ENCODE results near the gene QPCT. TPM values are rescaled to one million over a fixed set of nuclear protein-coding genes. Genes with fewer than 3 reads are reported as not detected.

The QPCT gene
- total RNA-seq, 1 experiment from 2014 or later, result 13.6 TPM

DNA sequence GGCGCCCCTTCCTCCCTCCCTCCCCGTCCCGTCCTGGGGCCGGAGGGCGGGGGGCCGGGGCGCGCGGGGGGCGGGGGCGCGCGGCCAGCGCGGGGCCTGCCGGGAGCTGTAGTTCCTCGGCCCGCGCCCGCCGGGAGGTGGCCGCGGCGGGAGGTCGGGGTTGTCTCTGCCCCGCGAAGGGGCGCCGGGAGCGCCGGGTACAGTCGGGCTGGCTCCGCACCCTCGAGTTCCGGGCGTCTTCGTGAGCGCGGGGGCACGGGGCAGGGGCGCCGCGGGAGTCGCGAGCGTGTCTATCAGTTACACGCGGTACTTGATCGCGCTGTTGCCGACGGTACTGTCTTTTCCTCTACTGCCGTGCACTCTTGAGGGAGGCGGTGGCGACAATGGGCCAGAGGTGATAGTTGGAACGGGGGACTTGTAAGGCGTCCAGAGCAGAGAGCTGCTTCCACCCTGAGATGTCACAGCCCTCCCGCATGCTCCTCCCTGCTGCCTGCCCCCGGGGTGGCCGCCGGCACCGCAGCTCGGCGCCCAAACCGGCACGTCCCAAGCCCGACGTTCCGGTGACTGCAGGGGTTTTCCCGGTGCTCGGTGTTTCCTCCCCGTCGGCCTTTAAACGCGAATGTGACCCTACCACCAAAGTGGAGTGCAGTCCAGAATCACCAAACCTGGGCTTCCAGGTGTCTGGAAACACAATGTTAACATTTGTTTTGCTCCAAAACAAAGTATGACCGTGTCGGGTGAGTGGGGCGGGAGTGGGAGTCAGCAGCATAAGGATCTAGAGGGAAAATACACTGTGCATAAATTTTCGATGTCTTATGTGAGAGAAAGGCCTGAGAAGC lies 19.4 kb upstream of the QPCT start, which contains the start of gene PRKD3:
Gene PRKD3, minus strand, starts transcription at position 48 of the 839 bp plus-strand sequence. CDS start 8,309 bp downstream, outside the sequence.
- POLR2A ChIA-PET, result interaction anchor here (0.6 kb wide), 1 partner anchor 10 kb away, joined by 5 read pairs; no protein-coding TSS in a partner anchor
- Mint-ChIP-seq H3K27me3 (ENCODE audit: low read depth) (peaks cover 20% of the 10 kb centered on the region), H3K27ac (peak within 1 kb of the TSS; percentile 98), H3K9me3 (no peaks in the 10 kb centered on the region), H3K36me3 (peaks cover 5% of the 10 kb centered on the region; the same call in 1 of the 2 replicates), H3K4me3 (peak within 1 kb of the TSS; percentile 98), H3K4me1 (peaks cover 39% of the 10 kb centered on the region)
- CTCF ChIA-PET, result interaction anchor here (0.6 to 1.0 kb wide), 3 partner anchors 18 to 552 kb away, joined by 3 read pairs; no protein-coding TSS in a partner anchor
- ATAC-seq, result peak; percentile 79
- TF ChIP-seq, protein P1, sequence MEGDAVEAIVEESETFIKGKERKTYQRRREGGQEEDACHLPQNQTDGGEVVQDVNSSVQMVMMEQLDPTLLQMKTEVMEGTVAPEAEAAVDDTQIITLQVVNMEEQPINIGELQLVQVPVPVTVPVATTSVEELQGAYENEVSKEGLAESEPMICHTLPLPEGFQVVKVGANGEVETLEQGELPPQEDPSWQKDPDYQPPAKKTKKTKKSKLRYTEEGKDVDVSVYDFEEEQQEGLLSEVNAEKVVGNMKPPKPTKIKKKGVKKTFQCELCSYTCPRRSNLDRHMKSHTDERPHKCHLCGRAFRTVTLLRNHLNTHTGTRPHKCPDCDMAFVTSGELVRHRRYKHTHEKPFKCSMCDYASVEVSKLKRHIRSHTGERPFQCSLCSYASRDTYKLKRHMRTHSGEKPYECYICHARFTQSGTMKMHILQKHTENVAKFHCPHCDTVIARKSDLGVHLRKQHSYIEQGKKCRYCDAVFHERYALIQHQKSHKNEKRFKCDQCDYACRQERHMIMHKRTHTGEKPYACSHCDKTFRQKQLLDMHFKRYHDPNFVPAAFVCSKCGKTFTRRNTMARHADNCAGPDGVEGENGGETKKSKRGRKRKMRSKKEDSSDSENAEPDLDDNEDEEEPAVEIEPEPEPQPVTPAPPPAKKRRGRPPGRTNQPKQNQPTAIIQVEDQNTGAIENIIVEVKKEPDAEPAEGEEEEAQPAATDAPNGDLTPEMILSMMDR (IDR thresholded peaks at IDR 0.05), result no peak
- TF ChIP-seq JAZF1 (CRISPR knock-in tag; IDR thresholded peaks at IDR 0.05), result no peak
- no peak for TF ChIP-seq ZNF671 (CRISPR knock-in tag; IDR thresholded peaks at IDR 0.05)
- TF ChIP-seq ZNF423 (CRISPR knock-in tag; IDR thresholded peaks at IDR 0.05), result peak; percentile 38; the same call in 1 of the 2 replicates
- TF ChIP-seq TEAD4 (CRISPR knock-in tag; IDR thresholded peaks at IDR 0.05), result no peak
- TF ChIP-seq, protein P2, sequence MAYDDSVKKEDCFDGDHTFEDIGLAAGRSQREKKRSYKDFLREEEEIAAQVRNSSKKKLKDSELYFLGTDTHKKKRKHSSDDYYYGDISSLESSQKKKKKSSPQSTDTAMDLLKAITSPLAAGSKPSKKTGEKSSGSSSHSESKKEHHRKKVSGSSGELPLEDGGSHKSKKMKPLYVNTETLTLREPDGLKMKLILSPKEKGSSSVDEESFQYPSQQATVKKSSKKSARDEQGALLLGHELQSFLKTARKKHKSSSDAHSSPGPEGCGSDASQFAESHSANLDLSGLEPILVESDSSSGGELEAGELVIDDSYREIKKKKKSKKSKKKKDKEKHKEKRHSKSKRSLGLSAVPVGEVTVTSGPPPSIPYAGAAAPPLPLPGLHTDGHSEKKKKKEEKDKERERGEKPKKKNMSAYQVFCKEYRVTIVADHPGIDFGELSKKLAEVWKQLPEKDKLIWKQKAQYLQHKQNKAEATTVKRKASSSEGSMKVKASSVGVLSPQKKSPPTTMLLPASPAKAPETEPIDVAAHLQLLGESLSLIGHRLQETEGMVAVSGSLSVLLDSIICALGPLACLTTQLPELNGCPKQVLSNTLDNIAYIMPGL (CRISPR knock-in tag; IDR thresholded peaks at IDR 0.05), result no peak
- TF ChIP-seq, protein P3, sequence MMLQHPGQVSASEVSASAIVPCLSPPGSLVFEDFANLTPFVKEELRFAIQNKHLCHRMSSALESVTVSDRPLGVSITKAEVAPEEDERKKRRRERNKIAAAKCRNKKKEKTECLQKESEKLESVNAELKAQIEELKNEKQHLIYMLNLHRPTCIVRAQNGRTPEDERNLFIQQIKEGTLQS (CRISPR knock-in tag; conservative IDR thresholded peaks at IDR 0.05), result no peak
- TF ChIP-seq, protein P4, sequence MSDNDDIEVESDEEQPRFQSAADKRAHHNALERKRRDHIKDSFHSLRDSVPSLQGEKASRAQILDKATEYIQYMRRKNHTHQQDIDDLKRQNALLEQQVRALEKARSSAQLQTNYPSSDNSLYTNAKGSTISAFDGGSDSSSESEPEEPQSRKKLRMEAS (CRISPR knock-in tag; IDR thresholded peaks at IDR 0.05), result peak; percentile 78
- TF ChIP-seq, protein P5, sequence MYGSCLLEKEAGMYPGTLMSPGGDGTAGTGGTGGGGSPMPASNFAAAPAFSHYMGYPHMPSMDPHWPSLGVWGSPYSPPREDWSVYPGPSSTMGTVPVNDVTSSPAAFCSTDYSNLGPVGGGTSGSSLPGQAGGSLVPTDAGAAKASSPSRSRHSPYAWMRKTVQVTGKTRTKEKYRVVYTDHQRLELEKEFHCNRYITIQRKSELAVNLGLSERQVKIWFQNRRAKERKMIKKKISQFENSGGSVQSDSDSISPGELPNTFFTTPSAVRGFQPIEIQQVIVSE (CRISPR knock-in tag; IDR thresholded peaks at IDR 0.05; ENCODE audit: borderline replicate concordance), result no peak
- TF ChIP-seq MYBL2 (CRISPR knock-in tag; IDR thresholded peaks at IDR 0.05), result no peak
- TF ChIP-seq, protein P6, sequence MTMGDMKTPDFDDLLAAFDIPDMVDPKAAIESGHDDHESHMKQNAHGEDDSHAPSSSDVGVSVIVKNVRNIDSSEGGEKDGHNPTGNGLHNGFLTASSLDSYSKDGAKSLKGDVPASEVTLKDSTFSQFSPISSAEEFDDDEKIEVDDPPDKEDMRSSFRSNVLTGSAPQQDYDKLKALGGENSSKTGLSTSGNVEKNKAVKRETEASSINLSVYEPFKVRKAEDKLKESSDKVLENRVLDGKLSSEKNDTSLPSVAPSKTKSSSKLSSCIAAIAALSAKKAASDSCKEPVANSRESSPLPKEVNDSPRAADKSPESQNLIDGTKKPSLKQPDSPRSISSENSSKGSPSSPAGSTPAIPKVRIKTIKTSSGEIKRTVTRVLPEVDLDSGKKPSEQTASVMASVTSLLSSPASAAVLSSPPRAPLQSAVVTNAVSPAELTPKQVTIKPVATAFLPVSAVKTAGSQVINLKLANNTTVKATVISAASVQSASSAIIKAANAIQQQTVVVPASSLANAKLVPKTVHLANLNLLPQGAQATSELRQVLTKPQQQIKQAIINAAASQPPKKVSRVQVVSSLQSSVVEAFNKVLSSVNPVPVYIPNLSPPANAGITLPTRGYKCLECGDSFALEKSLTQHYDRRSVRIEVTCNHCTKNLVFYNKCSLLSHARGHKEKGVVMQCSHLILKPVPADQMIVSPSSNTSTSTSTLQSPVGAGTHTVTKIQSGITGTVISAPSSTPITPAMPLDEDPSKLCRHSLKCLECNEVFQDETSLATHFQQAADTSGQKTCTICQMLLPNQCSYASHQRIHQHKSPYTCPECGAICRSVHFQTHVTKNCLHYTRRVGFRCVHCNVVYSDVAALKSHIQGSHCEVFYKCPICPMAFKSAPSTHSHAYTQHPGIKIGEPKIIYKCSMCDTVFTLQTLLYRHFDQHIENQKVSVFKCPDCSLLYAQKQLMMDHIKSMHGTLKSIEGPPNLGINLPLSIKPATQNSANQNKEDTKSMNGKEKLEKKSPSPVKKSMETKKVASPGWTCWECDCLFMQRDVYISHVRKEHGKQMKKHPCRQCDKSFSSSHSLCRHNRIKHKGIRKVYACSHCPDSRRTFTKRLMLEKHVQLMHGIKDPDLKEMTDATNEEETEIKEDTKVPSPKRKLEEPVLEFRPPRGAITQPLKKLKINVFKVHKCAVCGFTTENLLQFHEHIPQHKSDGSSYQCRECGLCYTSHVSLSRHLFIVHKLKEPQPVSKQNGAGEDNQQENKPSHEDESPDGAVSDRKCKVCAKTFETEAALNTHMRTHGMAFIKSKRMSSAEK (CRISPR knock-in tag; IDR thresholded peaks at IDR 0.05; ENCODE audit: borderline replicate concordance), result no peak
- TF ChIP-seq, protein P7, sequence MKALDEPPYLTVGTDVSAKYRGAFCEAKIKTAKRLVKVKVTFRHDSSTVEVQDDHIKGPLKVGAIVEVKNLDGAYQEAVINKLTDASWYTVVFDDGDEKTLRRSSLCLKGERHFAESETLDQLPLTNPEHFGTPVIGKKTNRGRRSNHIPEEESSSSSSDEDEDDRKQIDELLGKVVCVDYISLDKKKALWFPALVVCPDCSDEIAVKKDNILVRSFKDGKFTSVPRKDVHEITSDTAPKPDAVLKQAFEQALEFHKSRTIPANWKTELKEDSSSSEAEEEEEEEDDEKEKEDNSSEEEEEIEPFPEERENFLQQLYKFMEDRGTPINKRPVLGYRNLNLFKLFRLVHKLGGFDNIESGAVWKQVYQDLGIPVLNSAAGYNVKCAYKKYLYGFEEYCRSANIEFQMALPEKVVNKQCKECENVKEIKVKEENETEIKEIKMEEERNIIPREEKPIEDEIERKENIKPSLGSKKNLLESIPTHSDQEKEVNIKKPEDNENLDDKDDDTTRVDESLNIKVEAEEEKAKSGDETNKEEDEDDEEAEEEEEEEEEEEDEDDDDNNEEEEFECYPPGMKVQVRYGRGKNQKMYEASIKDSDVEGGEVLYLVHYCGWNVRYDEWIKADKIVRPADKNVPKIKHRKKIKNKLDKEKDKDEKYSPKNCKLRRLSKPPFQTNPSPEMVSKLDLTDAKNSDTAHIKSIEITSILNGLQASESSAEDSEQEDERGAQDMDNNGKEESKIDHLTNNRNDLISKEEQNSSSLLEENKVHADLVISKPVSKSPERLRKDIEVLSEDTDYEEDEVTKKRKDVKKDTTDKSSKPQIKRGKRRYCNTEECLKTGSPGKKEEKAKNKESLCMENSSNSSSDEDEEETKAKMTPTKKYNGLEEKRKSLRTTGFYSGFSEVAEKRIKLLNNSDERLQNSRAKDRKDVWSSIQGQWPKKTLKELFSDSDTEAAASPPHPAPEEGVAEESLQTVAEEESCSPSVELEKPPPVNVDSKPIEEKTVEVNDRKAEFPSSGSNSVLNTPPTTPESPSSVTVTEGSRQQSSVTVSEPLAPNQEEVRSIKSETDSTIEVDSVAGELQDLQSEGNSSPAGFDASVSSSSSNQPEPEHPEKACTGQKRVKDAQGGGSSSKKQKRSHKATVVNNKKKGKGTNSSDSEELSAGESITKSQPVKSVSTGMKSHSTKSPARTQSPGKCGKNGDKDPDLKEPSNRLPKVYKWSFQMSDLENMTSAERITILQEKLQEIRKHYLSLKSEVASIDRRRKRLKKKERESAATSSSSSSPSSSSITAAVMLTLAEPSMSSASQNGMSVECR (CRISPR knock-in tag; IDR thresholded peaks at IDR 0.05; ENCODE audit: borderline replicate concordance), result peak; percentile 18; the same call in 1 of the 2 replicates
- TF ChIP-seq RELA (CRISPR knock-in tag; IDR thresholded peaks at IDR 0.05; ENCODE audit: borderline replicate concordance), result no peak
- TF ChIP-seq, protein P8, sequence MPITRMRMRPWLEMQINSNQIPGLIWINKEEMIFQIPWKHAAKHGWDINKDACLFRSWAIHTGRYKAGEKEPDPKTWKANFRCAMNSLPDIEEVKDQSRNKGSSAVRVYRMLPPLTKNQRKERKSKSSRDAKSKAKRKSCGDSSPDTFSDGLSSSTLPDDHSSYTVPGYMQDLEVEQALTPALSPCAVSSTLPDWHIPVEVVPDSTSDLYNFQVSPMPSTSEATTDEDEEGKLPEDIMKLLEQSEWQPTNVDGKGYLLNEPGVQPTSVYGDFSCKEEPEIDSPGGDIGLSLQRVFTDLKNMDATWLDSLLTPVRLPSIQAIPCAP (CRISPR knock-in tag; IDR thresholded peaks at IDR 0.05), result no peak
- TF ChIP-seq GABPB1 (CRISPR knock-in tag; IDR thresholded peaks at IDR 0.05), result peak; percentile 42; the same call in 1 of the 2 replicates
- no peak for DNase-seq (ENCODE audit: low spot score)
